ENCODE results near the gene H2BW2.

GRCh38 chrX:104045642-104046041 is 5.9 kb downstream of the H2BW2 start:
- TF ChIP-seq CTCF (IDR thresholded peaks at IDR 0.05), result no peak
- TF ChIP-seq POLR2A (IDR thresholded peaks at IDR 0.05), result no peak
